ENCODE data around the gene BCL11B. TPM values are rescaled to one million over a fixed set of nuclear protein-coding genes. Genes with fewer than 3 reads are reported as not detected.

The BCL11B gene
- total RNA-seq, 1 donor from 2014 or later: 2.3 TPM

DNA sequence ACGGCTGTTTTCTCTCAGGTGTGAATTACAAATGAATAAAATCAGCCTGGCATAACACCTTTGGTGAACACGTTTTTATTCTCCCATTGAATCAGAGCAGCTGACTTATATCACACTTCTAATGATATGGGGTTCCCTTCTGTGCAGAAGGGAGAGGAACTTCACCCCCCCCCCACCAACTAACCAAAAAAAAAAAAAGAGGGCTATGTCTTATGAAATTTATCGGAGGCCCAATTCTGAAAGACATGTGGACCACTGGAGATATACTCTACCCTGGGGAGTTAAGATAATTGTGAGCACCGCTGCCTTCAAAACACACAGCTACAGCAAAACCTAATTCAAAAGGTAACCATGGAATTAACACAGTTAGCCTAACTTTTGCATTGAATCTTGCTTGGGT lies 4.6 kb downstream of the BCL11B start:
- Mint-ChIP-seq H3K27me3 (peaks cover 86% of the 10 kb centered on the region), H3K9me3 (ENCODE audit: low read depth) (no peaks in the 10 kb centered on the region), H3K36me3 (ENCODE audit: insufficient read depth) (no peaks in the 10 kb centered on the region), H3K4me1 (ENCODE audit: low read depth) (peaks cover 36% of the 10 kb centered on the region), H3K27ac (no peak overlapping the region), H3K4me3 (ENCODE audit: low read depth) (no peak overlapping the region)
- DNase-seq (ENCODE audit: low spot score, unreplicated experiment): no peak
- TF ChIP-seq, protein P1, sequence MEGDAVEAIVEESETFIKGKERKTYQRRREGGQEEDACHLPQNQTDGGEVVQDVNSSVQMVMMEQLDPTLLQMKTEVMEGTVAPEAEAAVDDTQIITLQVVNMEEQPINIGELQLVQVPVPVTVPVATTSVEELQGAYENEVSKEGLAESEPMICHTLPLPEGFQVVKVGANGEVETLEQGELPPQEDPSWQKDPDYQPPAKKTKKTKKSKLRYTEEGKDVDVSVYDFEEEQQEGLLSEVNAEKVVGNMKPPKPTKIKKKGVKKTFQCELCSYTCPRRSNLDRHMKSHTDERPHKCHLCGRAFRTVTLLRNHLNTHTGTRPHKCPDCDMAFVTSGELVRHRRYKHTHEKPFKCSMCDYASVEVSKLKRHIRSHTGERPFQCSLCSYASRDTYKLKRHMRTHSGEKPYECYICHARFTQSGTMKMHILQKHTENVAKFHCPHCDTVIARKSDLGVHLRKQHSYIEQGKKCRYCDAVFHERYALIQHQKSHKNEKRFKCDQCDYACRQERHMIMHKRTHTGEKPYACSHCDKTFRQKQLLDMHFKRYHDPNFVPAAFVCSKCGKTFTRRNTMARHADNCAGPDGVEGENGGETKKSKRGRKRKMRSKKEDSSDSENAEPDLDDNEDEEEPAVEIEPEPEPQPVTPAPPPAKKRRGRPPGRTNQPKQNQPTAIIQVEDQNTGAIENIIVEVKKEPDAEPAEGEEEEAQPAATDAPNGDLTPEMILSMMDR (IDR thresholded peaks at IDR 0.05; ENCODE audit: unreplicated experiment): no peak

DNA sequence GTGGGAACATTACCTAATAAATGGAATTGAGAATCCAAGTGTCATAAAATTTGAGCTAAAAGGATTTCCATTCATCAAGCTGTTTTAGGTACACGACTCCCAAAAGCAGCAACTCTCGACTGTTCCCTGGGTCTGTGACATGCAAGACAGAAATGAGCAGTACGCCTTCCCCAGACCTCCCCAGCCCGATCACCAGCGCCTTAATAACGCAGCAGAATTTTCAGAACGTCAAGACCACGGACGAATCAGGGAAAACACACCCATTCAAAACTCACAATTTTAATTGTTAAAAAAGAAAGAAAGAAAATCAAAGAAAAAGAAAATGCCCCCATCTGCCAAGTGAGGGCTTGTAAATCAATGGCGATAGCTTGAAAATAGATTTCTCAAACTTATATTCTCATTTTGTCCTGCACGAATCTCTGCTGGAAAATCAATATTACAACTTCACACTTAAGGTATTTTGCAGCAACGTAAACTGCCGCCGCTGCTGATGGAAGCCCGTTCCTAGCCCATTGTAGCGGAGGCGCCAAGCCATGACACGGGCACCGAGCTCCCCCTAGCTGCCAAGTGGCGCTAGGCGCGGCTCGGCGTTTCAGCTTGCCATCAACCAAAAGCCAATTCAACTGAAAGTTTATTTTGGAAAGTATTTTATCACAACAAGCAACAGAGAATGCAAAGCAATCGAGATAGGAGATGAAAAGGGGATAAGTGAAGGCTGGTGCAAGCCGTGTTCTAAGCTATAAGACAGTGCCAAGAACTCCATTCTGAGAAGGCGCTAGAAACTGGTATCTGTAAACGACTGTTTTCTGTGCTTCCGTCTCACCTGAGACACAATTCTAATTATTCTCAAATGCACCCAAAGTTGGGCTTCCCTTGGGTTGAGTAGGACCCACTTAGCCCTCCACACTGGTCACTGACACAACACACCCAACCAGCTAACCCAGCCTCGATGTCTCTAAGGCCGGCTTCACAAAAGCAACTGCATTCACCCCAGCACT lies 5.5 kb downstream of the BCL11B start:
- peak; percentile 80 for DNase-seq (ENCODE audit: low spot score, unreplicated experiment)
- Mint-ChIP-seq H3K27me3 (peaks cover 86% of the 10 kb centered on the region), H3K36me3 (ENCODE audit: insufficient read depth) (no peaks in the 10 kb centered on the region), H3K4me1 (ENCODE audit: low read depth) (peaks cover 33% of the 10 kb centered on the region), H3K27ac (no peak overlapping the region), H3K9me3 (ENCODE audit: low read depth) (no peaks in the 10 kb centered on the region), H3K4me3 (ENCODE audit: low read depth) (no peak overlapping the region)
- TF ChIP-seq, protein P1 (IDR thresholded peaks at IDR 0.05; ENCODE audit: unreplicated experiment): peak; percentile 99

DNA sequence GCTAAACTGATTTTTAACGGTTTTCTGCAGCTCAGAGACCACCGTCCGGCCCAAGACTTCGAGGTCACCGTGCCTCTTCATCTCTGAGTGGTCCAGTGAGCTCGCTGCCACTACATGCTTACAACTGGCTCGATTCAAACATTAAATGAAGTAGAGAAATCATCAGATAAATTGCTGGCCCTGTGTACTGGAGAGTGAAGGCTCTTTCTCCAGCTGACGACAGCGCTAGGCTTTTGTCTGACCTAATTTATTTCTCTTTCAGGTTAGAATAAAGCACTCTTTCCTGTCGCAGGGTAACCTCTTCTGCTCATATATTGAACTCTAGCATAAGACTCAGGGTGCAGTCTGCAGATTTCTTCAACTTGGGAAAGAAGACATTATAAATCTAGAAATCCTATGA lies 6.4 kb downstream of the BCL11B start:
- Mint-ChIP-seq H3K9me3 (ENCODE audit: low read depth) (no peaks in the 10 kb centered on the region), H3K27me3 (peaks cover 92% of the 10 kb centered on the region), H3K4me1 (ENCODE audit: low read depth) (peaks cover 30% of the 10 kb centered on the region), H3K4me3 (ENCODE audit: low read depth) (no peak overlapping the region), H3K27ac (no peak overlapping the region), H3K36me3 (ENCODE audit: insufficient read depth) (no peaks in the 10 kb centered on the region)
- TF ChIP-seq, protein P1 (IDR thresholded peaks at IDR 0.05; ENCODE audit: unreplicated experiment): no peak
- DNase-seq (ENCODE audit: low spot score, unreplicated experiment): no peak

DNA sequence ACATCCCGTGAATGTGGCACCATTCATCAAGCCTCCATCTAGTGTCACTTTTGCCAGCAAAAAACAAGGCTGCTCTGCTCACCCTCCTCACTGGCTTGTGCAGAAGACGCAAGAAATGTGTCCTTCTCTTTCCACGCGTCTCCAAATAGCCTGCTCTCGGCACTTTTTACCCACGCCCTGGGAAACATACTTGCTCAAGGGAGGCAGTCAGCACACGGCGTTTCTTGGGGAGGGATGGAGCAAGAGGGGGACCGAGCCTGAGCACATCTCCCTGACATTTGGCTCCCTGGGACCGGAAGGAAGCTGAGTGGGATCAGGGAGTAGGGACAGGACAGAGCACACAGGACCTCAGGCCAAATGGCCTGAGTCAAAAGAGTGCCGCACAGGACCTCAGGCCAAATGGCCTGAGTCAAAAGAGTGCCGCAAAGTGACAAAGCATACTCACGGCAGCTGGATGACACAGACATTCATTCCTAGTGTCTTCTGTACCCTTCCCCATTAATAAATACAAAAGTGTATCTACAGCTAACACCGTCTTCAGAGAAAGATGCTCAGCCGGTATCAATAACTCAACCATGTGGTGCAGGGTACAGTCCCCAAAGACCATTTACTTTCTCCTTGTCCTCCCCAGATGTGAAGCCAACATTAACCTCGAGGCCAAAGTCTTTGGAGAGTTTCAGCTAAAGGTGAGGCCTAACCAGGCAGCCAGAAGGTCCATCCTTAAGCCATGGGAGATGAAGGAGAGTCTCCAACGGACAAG lies 7.1 kb downstream of the BCL11B start:
- Mint-ChIP-seq H3K27me3 (peaks cover 94% of the 10 kb centered on the region), H3K4me3 (ENCODE audit: low read depth) (no peak overlapping the region), H3K36me3 (ENCODE audit: insufficient read depth) (no peaks in the 10 kb centered on the region), H3K4me1 (ENCODE audit: low read depth) (peaks cover 26% of the 10 kb centered on the region), H3K9me3 (ENCODE audit: low read depth) (no peaks in the 10 kb centered on the region), H3K27ac (no peak overlapping the region)
- DNase-seq (ENCODE audit: low spot score, unreplicated experiment): no peak
- TF ChIP-seq, protein P1 (IDR thresholded peaks at IDR 0.05; ENCODE audit: unreplicated experiment): no peak
